ENCODE results near the gene NHSL2. TPM values are rescaled to one million over a fixed set of nuclear protein-coding genes. Genes with fewer than 3 reads are reported as not detected.

NHSL2 gene
- total and polyA plus RNA-seq, 10 donors, result 0.24 to 20.8 (median 10.1) TPM

DNA sequence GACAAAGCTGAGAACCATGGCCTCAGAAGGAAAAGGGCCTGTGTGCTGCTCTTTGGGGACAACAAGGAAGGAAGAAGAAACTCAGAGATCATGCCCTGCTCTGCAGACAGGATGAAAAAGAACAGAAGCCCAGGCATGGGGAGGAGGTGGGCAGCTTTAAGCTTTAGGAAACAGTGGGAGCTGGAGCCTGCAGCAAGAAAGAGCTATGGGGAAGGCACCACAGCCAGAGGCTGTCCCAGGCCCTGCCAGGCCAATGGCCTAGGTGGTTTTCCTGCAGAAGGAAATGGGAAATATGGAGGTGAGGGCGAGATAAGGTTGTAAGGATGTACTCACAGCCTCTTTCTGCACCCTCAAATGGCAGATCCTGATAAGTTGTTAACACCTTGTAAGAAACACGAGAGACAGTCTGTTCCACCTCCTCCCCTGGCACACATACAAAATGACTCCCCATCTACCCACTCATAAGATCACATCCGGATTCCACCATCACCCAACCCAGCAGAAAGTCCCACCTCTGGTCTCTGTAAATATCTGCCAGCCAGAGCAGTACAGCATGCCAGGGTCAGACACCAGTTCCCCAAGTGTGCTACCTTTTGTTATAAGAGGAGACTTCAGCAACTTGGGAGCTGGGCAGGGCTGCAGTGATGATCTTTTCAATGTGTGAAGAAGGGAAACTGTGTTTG is 115.8 kb downstream of the NHSL2 start:
- WGBS, 5 donors, result 31 to 47% (median 41%) methylated on average over 3 of the region's 3 CpGs
- DNase-seq, result no peak
- Histone ChIP-seq H3K4me3 (no peak overlapping the region), H3K36me3 (no peaks in the 10 kb centered on the region), H3K4me1 (no peaks in the 10 kb centered on the region), H3K27ac (no peak overlapping the region), H3K27me3 (replicated peaks in 1 of 7) (peaks cover 0 to 14% (median 0%) of the 10 kb centered on the region in 7 donors), H3K9me3 (no peaks in the 10 kb centered on the region)
- intact Hi-C loops (cut with DNase I; ENCODE audit: low total_unique reads), result no loop called here
- TF ChIP-seq, protein P1, sequence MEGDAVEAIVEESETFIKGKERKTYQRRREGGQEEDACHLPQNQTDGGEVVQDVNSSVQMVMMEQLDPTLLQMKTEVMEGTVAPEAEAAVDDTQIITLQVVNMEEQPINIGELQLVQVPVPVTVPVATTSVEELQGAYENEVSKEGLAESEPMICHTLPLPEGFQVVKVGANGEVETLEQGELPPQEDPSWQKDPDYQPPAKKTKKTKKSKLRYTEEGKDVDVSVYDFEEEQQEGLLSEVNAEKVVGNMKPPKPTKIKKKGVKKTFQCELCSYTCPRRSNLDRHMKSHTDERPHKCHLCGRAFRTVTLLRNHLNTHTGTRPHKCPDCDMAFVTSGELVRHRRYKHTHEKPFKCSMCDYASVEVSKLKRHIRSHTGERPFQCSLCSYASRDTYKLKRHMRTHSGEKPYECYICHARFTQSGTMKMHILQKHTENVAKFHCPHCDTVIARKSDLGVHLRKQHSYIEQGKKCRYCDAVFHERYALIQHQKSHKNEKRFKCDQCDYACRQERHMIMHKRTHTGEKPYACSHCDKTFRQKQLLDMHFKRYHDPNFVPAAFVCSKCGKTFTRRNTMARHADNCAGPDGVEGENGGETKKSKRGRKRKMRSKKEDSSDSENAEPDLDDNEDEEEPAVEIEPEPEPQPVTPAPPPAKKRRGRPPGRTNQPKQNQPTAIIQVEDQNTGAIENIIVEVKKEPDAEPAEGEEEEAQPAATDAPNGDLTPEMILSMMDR (IDR thresholded peaks at IDR 0.05 in 8 of 11, conservative IDR thresholded peaks at IDR 0.05 in 3 of 11), result no peak
- TF ChIP-seq POLR2A (IDR thresholded peaks at IDR 0.05), result no peak
- TF ChIP-seq POLR2AphosphoS5 (IDR thresholded peaks at IDR 0.05), result no peak

DNA sequence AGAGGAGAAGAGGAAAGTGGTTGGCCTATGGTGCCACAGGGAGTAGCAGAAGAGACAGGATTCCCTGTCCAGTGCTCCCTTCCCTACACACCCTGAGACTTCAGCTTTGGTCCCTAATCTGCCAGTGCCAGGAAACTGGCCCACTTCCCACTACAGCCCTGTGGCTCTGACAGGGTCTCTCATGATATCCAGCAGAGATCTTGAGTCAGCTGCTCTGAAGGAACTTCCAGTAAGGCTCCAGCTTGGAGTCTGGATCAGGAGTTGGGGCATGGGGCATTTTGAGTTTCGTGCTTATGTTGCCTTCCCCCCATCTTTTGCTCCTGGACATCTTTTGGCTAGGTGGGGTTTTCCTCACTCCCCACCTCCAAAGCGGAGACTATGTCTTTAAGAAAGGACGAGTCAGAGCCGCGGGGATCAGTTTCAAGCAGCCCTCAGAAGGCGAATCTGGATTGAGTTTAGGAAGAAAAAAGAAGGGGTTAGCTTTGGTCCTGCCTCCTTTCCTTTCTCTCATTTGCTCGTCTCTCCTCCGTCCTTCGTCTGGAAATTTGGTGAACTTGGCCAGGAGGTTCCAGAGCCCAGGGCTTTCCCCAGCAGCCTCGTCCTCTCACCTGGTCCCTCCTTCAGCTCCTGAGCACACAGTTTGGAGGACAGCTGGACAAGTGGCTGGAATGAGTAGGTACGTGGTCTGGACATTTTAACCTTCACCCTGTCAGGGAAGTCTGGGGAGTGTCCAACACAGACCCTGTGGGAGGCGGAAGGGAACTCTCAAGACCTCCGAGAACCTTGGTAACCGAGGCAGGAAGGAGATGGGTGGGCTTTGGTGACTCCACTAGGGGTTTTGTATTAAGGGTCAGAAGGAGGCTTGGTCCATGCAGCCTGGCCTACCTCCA is 116.6 kb downstream of the NHSL2 start:
- 76 to 95% (median 85%) methylated on average over 10 to 14 of the region's 14 CpGs for WGBS, 5 donors
- intact Hi-C loops (cut with DNase I; ENCODE audit: low total_unique reads), result no loop called here
- no peak overlapping the region for H3K27ac ChIP-seq
- DNase-seq, result no peak
- no peak overlapping the region for H3K4me3 ChIP-seq
- TF ChIP-seq POLR2AphosphoS5 (IDR thresholded peaks at IDR 0.05) (no peak), POLR2A (IDR thresholded peaks at IDR 0.05) (no peak)
- TF ChIP-seq, protein P1 (IDR thresholded peaks at IDR 0.05 in 8 of 11, conservative IDR thresholded peaks at IDR 0.05 in 3 of 11), result no peak
- H3K9me3 ChIP-seq, result no peaks in the 10 kb centered on the region
- no peaks in the 10 kb centered on the region for H3K4me1 ChIP-seq
- no peaks in the 10 kb centered on the region for H3K36me3 ChIP-seq
- peaks cover 0 to 14% (median 0%) of the 10 kb centered on the region in 7 donors for H3K27me3 ChIP-seq (replicated peaks in 1 of 7)

DNA sequence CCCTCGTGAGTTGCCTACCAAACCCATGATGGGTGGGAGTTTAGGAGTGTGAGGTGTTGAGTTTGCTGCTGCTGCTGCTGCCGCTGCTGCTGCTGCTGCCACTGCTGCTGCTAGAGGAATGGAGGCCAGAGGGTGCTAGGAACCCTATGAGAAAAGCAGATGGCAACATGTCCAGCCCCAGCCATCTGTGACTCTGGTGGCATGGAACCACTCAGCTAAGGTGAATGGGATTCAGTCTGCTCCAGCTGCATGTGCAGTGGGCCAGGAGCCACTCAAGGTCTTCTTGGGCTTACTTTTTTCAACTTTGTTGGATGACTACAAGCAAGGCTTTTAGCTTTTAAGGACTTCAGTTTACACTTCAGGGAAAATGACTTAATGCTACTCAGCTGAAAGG is 117.3 kb downstream of the NHSL2 start:
- no peaks in the 10 kb centered on the region for H3K36me3 ChIP-seq
- WGBS, 5 donors, result 78 to 93% (median 80%) methylated on average over 2 of the region's 2 CpGs; no CpG with 5 or more reads in 2 of the 5 donors
- TF ChIP-seq, protein P1 (IDR thresholded peaks at IDR 0.05 in 8 of 11, conservative IDR thresholded peaks at IDR 0.05 in 3 of 11), result no peak
- TF ChIP-seq POLR2A (IDR thresholded peaks at IDR 0.05) (no peak), POLR2AphosphoS5 (IDR thresholded peaks at IDR 0.05) (no peak)
- no peaks in the 10 kb centered on the region for H3K9me3 ChIP-seq
- H3K4me1 ChIP-seq, result no peaks in the 10 kb centered on the region
- DNase-seq, result no peak
- intact Hi-C loops (cut with DNase I; ENCODE audit: low total_unique reads), result no loop called here
- H3K27ac ChIP-seq, result no peak overlapping the region
- peaks cover 0 to 14% (median 0%) of the 10 kb centered on the region in 7 donors for H3K27me3 ChIP-seq (replicated peaks in 1 of 7)
- H3K4me3 ChIP-seq, result no peak overlapping the region

All from spleen (tissue), 11 donors.